SKM-1 treated with dmso at 0.1 percent for 144 hours (cell line): Measurements from ENCODE around the gene KIF26A.
"Not testable (repeated sequence)": the region's sequence is repeated elsewhere in the genome, so short reads cannot be mapped to it uniquely, and the experiment has no call there.

Source experiments
- DNase-seq: peaks from one replicate; lab custom pipeline; 2025; ENCODE audit not compliant: unreplicated experiment; lab: John Stamatoyannopoulos, UW

Gene KIF26A

DNA sequence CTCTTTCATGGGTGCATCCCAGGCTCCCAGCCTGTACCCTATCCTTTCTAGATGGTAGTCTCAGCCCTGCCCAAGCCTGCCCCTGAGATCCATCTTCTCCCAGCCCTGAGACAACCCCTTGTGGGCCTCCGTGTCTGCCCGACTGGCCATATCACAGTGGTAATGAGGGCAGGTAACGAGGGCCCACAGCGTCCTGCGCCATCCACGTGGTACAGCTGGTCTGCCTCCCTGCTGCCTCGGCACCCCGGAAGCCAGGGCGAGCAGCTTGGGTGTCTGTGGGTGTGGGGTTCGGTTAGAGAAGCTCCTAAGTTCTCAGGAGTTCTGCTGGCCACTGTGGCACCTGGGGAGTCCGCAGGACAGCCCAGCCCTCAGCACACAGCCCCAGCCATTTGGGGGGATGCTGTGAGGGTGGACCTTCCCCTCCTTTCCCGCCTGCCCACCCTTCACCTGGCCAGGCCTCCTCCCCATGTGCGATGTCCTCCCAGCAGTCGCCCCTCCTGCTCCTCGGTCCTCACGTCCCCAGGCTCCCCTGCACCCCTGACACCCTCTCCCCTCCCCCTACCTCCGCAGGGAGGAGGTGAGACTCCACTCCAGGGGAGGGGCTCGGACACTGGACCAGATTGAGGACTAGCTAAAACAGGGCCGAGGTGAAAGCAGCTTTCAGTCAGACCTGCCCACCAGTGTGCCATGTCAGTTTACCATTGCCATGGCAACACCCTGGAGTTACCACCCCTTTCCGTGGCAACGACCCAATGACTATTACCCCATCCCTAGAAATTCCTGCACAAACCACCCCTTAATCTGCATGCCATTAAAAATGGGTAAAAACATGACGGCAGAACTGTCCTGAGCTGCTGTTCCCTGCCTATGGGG is 69.0 kb downstream of the KIF26A start:
- no peak for DNase-seq

DNA sequence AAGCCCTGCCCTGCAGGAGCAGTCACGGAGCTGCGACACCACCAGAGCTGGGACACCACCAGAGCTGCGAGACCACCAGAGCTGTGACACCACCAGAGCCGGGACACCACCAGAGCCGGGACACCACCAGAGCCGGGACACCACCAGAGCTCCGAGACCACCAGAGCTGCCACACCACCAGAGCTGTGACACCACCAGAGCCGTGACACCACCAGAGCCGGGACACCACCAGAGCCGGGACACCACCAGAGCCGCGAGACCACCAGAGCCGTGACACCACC is 69.6 kb downstream of the KIF26A start:
- not testable (repeated sequence) for DNase-seq

DNA sequence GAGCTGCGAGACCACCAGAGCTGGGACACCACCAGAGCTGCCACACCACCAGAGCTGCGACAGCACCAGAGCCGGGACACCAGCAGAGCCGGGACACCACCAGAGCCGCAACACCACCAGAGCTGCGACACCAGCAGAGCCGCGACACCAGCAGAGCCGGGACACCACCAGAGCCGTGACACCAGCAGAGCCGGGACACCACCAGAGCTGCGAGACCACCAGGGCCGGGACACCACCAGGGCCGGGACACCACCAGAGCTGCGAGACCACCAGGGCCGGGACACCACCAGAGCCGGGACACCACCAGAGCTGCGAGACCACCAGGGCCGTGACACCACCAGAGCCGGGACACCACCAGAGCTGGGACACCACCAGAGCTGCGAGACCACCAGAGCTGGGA is 69.9 kb downstream of the KIF26A start:
- not testable (repeated sequence) for DNase-seq

DNA sequence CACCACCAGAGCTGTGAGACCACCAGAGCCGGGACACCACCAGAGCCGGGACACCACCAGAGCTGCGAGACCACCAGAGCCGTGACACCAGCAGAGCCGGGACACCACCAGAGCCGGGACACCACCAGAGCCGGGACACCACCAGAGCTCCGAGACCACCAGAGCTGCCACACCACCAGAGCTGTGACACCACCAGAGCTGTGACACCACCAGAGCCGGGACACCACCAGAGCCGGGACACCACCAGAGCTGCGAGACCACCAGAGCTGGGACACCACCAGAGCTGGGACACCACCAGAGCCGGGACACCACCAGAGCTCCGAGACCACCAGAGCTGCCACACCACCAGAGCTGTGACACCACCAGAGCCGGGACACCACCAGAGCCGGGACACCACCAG is 70.7 kb downstream of the KIF26A start:
- not testable (repeated sequence) for DNase-seq

DNA sequence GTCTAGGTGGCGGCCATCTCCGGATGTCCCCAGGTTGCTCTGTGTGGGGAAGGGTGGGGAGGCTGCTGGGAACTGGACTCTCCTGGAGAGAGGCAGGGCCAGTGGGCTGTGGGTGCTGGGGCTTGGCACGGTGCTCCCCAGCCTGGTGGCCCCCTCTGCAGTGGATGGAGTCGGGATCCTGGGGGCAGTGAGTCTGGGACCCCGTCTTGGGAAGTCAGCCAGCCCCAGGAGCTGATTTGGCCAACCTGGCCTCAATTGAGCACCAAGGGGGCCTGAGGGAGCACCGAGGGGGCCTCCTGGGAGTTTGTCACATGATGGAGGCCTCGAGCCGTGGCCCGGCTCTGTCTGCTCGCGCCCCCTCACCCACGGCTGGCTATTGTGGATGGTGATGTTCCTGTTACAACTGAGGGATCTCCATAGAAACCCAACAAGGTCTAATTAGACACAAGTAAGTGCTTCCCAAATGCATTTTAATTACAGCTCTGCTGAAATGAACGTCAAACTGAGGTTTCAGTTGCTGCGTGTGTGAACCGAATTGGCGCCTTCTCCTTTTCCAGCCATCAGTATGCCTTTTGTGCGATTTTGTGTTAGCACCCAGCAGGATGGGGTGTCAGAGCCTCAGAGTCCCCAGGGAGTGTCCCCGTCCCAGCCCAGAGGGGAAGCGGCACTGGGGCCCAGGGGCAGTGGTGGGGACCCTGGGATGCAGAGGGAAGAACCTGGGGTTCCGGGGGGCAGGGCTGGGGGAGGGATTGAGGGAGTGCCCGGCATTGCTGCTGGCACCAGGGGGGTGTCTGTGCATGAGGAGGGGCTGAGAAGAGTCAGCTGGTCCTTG is 71.8 kb downstream of the KIF26A start:
- DNase-seq: no peak

DNA sequence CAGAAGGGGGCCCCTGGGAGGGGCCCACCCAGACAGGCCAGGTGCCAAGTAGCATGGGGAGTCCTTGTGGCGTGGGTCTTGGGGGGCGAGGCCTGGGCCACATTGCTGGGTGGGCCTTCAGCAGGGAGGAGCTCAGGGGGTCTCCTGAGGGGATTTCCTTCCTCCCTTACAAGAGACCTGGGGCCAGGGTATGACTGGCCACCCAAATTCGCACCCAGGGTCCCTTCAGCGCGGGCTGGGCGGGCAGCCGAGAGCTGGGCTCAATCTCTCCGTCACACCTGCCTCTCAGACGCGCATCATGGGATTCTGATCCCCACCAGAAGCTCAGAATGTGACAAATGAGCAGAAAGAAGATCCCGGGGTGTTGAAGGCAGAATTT is 72.4 kb downstream of the KIF26A start:
- no peak for DNase-seq

DNA sequence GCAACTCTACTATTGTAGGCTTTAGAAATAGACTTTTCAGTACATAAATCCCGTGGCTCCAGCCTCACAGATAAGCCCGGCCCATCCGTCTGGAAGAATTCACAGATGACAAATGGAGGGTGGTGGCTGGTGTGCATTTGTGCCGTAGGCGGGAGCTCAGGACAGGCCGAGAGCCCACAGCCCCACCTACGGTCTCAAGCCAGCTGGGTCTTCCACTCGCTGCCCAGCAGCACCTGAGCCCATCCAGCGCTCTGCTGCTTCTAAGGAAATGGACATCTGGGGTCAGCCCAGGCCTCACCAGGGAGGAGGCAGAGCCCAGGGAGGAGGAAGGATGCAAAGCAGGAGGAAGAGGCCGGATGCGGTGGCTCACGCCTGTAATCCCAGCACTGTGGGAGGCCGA is 72.8 kb downstream of the KIF26A start:
- DNase-seq: no peak

DNA sequence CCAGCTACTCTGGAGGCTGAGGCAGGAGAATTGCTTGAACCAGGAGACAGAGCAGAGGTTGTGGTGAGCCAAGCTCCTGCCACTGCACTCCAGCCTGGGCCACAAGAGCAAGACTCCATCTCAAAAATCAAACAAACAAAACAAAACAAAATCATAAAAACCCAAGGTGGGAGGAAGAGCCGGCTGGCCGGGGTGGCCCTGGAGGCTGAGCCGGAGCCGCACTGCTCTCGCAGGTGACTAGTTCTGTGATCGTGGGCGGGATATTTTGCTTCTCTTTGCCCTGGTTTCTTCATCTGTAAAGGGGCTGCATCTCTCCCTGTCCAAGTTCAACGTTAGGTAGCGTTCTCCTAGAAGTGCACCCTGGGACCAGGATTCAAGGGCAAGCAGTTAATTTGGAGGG is 73.4 kb downstream of the KIF26A start:
- no peak for DNase-seq

DNA sequence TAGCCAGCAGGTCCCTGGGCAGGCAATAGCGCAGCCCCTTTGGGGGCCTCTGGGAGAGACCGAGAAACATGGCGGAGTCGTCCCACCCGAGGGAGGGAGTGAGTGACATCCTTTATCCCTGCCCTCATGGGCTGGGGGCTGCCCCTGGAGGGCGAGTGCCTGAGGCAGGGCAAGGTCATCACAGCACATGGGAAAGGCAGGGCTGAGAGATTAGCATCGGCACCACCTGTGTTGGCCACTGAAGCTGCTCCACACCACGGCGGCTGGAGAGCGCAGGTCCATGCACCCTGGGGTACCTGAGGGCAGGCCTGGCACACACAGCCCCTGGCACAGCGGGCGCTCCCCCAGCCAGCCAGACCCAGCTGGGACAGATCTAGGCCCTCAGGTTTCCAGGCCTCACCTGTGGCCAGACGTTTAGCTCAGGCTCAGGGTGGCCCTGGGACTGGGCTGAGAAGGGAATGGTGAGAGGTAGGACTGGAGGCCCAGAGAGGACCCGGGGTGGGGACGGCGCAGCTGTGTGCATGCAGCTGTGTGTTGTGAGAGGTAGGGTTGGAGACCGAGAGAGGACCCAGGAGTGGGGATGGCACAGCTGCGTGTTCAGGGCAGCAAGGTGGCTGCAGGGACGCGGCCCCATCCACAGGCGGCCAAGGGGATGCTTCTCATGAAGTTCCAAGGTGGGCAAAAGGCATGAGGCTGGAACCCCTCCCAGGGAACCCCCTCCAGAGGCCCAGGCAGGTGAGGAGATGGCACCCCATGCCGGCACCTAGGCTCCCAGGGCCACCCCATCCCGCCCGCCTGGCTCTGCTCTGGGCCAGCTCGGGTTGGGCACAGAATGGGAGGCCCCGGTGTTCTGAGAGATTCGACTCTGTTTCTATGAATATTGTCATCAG is 74.1 kb downstream of the KIF26A start:
- no peak for DNase-seq

DNA sequence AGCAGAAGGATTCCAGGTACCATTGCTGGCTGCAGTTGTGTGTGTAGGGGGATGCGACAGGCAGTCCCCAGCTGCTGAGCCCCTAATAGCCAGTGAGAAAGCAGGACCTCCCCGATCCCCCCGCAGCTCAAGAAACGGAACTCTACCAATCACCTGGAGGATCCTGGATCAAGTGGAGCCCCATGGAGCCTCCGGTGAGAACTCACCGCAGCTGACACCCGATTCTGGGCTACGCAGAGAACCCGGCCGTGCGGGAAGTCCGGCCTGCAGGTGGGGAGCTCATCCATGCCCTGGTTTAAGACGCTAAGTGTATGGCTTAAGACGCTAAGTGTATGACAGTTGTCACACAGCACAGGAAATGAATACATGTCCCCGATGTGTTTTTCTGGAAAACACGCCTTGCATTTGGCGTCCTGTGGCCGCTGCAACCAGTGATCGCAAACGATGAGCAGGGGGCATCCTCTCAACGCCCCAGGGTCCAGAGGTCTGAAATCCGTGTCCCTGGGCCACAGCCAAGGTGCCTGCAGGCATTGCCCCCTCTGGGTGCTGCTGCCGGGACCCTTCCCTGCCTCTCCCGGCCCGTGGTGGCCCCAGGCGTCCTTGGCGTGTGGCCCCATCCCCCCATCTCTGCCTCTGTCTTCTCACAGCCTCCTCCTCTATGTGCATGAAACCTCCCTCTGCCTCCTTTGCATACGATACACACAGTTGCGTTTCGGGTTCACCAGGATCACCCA is 75.1 kb downstream of the KIF26A start:
- no peak for DNase-seq

DNA sequence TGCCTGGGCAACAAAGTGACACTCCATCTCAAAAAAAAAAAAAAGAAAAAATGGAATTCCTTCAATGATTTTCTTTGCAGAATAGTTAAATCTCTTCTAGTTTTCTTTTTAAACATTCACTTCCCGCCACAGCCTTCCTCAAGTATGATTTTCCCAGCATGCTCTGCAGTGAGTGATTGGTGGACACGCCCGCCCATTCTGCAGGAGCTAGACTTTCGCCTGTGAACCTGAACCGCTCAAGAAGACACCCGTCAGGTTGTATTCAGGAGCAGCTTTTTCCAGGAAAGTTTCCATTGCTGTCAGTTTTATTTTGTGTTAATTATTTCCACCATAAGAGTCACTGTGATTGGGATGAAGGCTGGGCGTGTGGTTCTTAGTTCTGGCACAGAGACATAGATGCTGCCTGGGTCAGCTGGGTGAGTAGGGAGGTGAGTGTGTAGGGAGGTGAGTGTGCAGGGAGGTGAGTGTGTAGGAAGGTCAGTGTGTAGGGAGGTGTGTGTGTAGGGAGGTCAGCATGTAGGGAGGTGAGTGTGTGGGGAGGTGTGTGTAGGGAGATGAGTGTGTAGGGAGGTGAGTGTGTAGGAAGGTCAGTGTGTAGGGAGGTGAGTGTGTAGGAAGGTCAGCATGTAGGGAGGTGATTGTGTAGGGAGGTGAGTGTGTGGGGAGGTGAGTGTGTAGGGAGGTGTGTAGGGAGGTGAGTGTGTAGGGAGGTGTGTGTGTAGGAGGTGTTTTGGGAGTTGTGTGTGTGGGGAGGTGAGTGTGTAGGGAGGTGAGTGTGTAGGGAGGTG is 76.2 kb downstream of the KIF26A start:
- DNase-seq: no peak

DNA sequence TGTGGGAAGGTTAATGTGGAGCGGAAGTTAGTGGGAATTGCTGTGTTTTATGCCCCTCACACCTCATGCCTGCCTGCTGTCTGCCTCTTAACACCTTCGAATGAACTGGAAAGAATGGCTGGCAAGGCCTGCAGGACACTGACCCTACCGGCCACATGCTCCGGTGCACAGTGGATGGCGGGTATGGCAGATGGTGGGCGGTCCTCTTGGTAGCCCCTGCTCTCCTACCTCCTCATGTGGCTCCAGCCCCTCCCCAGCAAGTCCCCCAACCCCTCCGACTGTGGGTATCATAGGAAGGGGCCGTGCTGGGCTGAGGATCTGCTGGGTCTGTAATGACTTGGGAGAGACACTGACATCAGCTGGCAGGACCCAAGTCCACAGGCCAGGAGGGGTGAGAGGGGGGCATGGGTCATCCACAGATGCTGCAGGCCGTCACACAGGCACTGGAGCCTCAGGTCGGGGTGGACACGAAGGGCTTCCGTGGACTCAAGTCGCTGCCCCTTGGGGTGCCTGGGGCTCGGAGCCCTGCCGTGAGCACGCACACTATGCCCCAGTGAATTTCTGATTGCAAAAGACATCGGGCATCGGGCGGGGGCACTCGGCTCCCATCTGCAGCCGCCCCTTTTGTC is 77.4 kb downstream of the KIF26A start:
- no peak for DNase-seq

DNA sequence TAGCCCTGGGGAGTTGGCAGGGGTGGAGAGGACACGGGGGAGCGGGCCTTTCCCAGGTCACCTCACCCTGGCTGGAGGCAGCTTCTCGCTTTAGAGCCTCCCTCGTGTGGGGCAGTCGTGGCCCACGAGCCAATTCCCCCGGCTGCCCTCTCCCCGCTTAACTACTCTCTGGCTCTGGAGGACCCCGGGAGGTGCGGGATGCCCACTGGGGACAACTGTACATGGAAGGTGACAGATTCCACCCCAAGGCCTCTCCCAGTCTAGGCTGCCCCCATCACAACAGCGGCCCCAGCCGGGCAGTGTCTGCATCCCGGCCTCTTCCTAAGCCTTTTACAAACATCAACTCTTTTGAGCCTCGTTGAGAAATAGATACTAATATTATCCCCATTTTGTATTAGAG is 78.1 kb downstream of the KIF26A start:
- DNase-seq: no peak

DNA sequence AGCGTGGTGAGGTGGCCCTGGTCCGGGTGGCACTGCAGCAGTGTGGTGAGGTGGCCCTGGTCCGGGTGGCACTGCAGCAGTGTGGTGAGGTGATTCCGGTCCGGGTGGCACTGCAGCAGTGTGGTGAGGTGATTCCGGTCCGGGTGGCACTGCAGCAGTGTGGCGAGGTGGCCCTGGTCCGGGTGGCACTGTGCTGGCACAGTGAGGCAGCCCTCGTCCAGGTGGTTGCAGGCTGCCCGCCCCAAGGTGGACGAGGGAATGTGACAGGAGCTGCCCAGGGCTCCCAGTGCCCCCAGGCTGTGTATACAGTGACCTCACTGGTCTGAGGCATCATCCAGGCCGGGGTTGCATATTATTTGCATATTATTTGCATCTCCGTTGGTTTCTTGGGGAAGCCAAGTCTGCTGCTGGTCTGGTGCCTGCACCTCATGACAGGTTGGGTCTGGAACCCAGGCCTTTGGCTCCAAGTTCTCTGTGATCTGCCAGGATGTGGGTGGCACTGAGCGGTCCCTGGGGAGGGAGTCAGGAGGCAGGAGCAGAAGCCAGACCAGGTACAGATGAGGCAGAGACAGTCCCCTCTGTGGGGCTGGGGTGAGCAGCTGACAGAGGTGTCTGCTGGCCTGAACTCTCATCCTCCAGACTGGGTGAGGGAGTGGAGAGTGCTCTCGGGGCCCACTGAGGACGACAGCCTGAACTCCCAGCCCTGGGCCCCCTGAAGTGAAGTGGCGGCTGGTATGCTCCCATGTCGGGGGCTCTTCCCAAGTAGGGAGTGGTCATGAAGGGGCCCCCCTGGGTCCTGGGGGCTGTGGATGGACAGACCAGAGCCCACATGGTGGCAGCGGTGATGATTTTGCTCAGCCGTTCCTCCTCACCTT is 79.3 kb downstream of the KIF26A start:
- no peak for DNase-seq

DNA sequence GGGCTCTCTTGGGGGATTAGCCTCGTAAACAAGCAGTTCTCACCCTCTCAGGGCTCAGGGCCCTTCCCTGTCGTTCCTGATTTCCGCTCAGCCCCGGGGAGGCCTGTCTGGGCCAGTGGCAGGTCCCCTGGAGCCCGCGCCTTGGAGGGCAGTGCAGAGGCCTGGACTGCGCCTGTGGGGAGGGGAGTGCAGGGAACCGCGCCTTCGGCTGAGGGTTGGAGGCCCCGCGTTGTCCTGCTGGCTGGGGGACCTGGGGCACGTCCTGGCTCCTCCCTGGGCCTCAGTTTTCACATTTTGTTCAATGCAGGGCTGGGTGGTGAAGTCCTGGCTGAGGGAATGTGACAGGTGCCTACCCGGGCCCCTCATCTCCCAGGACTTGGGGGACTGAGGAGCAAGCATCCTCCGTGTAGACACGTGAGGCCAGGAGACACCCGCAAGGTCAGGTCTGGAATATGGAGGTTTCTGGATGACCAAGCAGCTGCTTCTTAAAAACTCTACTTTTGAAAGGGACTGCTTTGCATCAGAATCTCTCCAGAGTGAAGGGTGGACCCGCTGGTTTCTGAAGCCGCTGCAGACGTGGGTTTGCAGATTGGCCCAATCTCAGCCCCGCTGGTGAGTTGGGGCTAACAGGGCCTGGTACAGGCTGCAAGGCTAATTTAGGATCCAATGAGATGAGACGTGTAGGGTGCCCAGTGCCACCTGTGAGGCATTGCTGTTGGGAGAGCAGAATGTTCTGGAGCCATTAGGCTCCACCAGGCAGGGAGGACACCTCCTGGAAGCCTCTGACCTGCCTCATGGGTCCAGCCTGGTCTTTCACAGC is 80.2 kb downstream of the KIF26A start:
- DNase-seq: no peak

DNA sequence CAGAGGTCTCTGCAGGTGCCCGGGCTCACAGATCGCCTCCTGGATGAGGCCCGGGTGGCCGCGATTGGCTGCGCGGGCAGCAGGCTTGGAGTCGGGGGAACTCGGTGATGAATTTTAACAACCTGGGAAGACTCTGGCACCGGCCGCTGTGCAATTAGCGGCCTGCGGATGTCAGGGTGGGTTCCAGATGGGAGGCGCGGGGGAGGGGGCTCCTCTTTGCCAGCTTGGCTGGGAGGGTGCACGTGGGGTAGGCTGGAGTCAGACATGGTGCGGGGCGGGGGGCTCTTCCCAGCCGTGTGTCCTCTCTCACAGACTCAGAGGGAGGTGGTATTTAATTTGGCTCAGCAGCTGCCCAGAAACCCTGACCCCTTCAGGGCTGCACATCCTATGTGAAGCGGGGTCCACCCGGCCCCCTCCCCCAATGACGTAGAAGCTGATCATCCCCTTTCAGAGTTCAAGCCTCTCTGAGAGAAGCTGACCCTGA is 81.4 kb downstream of the KIF26A start:
- DNase-seq: no peak

DNA sequence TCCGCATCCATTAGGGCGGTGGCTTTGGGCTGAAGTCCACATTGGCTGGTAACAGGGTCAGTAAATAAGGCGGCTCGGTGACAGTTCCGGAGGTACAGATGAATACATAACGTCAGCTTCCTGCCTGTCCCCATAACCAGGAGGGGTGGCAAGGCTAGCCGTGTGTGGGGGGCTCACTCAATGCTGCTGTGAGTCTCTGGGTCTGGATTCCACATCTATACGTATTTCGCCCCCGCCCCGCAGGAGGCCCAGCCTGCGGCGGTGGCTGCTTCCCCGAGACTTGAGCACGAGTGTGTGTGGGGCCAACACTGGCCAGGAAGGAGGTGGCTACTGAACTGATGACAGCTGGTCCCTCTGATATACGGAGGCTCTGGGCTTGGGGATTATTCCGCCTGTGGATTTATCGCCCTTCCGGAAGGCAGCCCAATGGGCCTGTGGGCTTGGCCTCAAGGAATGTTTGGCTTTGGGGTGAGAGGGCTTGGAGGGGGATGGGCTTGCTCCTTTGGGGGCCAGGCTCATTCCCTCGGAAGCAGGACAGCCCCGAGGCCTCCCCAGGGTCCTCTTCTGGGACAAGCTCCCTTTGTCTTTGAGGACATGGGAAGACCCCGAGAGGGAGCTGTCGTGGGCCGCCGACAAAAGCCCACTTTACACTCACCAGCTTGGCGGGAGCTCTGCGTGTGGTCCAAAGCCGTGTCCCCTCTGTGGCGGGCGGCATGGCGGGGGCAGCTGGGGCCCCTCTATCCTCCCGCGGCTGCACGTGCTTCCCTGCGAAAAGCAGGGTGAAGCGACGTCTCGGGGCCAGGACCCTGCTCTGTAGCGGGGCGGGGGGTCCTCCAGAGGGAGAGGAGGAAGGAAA is 82.1 kb downstream of the KIF26A start:
- DNase-seq: no peak
